Measurements from ENCODE around the gene SPART. TPM values are rescaled to one million over a fixed set of nuclear protein-coding genes. Genes with fewer than 3 reads are reported as not detected.

Gene SPART
- total and polyA plus RNA-seq, 2 of the 8 experiments (the other 6 are each of a cell fraction or from before 2014, with no cell fraction given), result 27.2 to 74.1 TPM

DNA sequence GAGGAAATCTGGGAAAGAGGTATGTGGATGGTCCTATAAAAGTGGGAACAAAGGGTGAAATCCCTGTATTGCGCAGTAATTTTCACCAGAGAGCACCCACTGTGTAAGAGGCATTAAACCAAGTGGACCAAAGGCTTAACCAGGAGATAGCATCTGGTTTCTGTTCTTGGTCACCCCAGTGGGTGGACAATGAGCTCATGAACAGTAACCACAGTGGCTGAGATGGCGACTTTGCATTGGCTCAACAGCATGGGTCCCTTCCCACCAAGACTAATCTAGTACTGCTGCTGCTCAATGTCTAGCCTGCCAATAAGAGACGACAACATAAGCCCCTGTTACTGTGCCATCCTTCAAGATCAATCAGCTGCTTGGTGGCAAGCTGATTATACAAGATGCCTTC is 85.2 kb downstream of the SPART start:
- H3K9me3 ChIP-seq (ENCODE audit: insufficient read depth in 2 of 2, low read depth in 1 of 2, low read length in 1 of 2), result peaks cover 0 to 3% of the 10 kb centered on the region in 2 experiments; a peak in 2 of 4 replicates
- H2AK5ac ChIP-seq (ENCODE audit: low read depth, low read length), result no peak overlapping the region
- H4K20me1 ChIP-seq (replicated peaks in 1 of 2; ENCODE audit: control insufficient read depth in 1 of 2, insufficient read depth in 2 of 2, low read length in 2 of 2), result no peaks in the 10 kb centered on the region
- DNase-seq (ENCODE audit: low read depth in 1 of 2, low spot score in 2 of 2) (no peak), FAIRE-seq (no peak)
- H3K4me2 ChIP-seq (ENCODE audit: insufficient read depth in 1 of 2, low read depth in 2 of 2, low read length in 2 of 2), result no peak overlapping the region
- ChIA-PET POLR2A (ENCODE audit: partially characterized antibody) (no interaction called here), CTCF (ENCODE audit: partially characterized antibody) (interaction anchor here (1.1 kb wide), 1 partner anchor 175 kb away, joined by 3 read pairs; no protein-coding TSS in a partner anchor)
- H3K14ac ChIP-seq (ENCODE audit: insufficient read length), result no peak overlapping the region
- H2BK20ac ChIP-seq (ENCODE audit: low read length), result no peak overlapping the region
- no peak overlapping the region for H2BK120ac ChIP-seq (replicated peaks; ENCODE audit: low read depth, low read length)
- no peaks in the 10 kb centered on the region for H3K36me3 ChIP-seq (ENCODE audit: control insufficient read depth in 2 of 4, insufficient read depth in 4 of 4, low read length in 3 of 4)
- TF ChIP-seq HDAC6 (IDR thresholded peaks at IDR 0.05; ENCODE audit: low read depth, low read length) (no peak), TCF12 (IDR thresholded peaks at IDR 0.05; ENCODE audit: low read depth, low read length) (no peak), SUZ12 (IDR thresholded peaks at IDR 0.05; ENCODE audit: low read length) (no peak)
- H3K79me1 ChIP-seq (ENCODE audit: low read depth, low read length), result no peaks in the 10 kb centered on the region; the same call in 1 of the 2 replicates
- H3K23ac ChIP-seq (ENCODE audit: insufficient read length), result no peak overlapping the region
- no peak overlapping the region for H3K27ac ChIP-seq (ENCODE audit: low read depth, low read length)
- H4K8ac ChIP-seq (ENCODE audit: extremely low read depth, insufficient read depth, low read length), result no peak overlapping the region
- H4K5ac ChIP-seq (ENCODE audit: insufficient read length, low read depth, low read length), result no peak overlapping the region
- H2BK15ac ChIP-seq (ENCODE audit: low read length), result no peak overlapping the region
- no peak overlapping the region for H3K4ac ChIP-seq (replicated peaks; ENCODE audit: insufficient read length, low read depth, low read length)
- no peak overlapping the region for H3K56ac ChIP-seq (replicated peaks; ENCODE audit: insufficient read length, low read depth, low read length)
- 98% methylated on average over 3 of the region's 3 CpGs; no CpG with 5 or more reads in 1 of the 2 experiments for WGBS, 2 experiments (ENCODE audit: extremely low coverage in 1 of 2, insufficient coverage in 1 of 2, insufficient read length in 1 of 2, insufficient replicate concordance in 2 of 2, low coverage in 1 of 2, low lambda C conversion rate in 2 of 2, missing lambda C conversion rate in 1 of 2)
- peaks cover 0 to 4% (median 0%) of the 10 kb centered on the region in 4 experiments; a peak in 2 of 7 replicates for H3K4me1 ChIP-seq (replicated peaks in 1 of 4; ENCODE audit: control insufficient read depth in 3 of 4, insufficient read depth in 4 of 4, low read length in 3 of 4)
- H2BK12ac ChIP-seq (ENCODE audit: low read depth, low read length), result no peak overlapping the region
- H3K4me3 ChIP-seq (ENCODE audit: extremely low read depth in 1 of 4, insufficient read depth in 2 of 4, low read depth in 3 of 4, low read length in 4 of 4), result no peak overlapping the region
- H3K79me2 ChIP-seq (ENCODE audit: control insufficient read depth in 1 of 2, insufficient read depth in 2 of 2, low read length in 2 of 2), result no peaks in the 10 kb centered on the region
- no peak overlapping the region for H2BK5ac ChIP-seq (ENCODE audit: low read depth, low read length)
- H3K23me2 ChIP-seq (ENCODE audit: low read depth, low read length), result no peaks in the 10 kb centered on the region
- H3K9ac ChIP-seq (replicated peaks in 1 of 4; ENCODE audit: extremely low read depth in 1 of 4, low read depth in 3 of 4, low read length in 3 of 4), result no peak overlapping the region
- no peak overlapping the region for H4K91ac ChIP-seq (replicated peaks; ENCODE audit: insufficient read length, low read length)
- no peaks in the 10 kb centered on the region for H3K27me3 ChIP-seq (replicated peaks in 1 of 4; ENCODE audit: control insufficient read depth in 3 of 4, extremely low read depth in 1 of 4, insufficient read depth in 3 of 4, low read length in 3 of 4)
- H3K18ac ChIP-seq (ENCODE audit: extremely low read depth, low read length), result no peak overlapping the region
- no peak overlapping the region for H2AFZ ChIP-seq (ENCODE audit: low read length)

Measured in H1 (cell line).